HepG2 (cell line): Measurements from ENCODE around the gene GALNT1. TPM values are rescaled to one million over a fixed set of nuclear protein-coding genes. Genes with fewer than 3 reads are reported as not detected.

Experiments
- CCAR2 ChIP-seq: fragments of 200-400 bp; formaldehyde crosslinking; optimal IDR thresholded peaks from 2 replicates; pipeline ENCODE3; 2018; ENCODE audit warnings: low read depth, mild to moderate bottlenecking, low read length, moderate library complexity
- KMT2A ChIP-seq: sonication (generic); formaldehyde crosslinking; IDR thresholded peaks from 2 replicates; pipeline ENCODE4 v1.4.0; 2020; ENCODE audit warnings: missing genetic modification reagents
- NONO ChIP-seq, 2 experiments: fragments of 450-650 bp in 1 of 2; sonication (generic) in 1 of 2; formaldehyde crosslinking in 1 of 2; IDR thresholded peaks in 1 of 2; conservative IDR thresholded peaks in 1 of 2; 2 replicates each; pipeline versions ENCODE4 v1.6.1 to v1.8.0; 2017 to 2022; ENCODE audit warnings: mild to moderate bottlenecking in 1 of 2, missing genetic modification reagents in 1 of 2, moderate library complexity in 1 of 2
- SP4 ChIP-seq: sonication (generic); formaldehyde crosslinking; IDR thresholded peaks from 2 replicates; pipeline ENCODE4 v1.8.1; 2023; ENCODE audit warnings: mild to moderate bottlenecking, missing genetic modification reagents
- ZFY ChIP-seq: sonication (generic); formaldehyde crosslinking; IDR thresholded peaks from 2 replicates; pipeline ENCODE4 v1.4.0; 2020; ENCODE audit warnings: missing genetic modification reagents
- ZGPAT ChIP-seq: IDR thresholded peaks from 2 replicates; pipeline ENCODE4 v1.6.1; 2016; ENCODE audit warnings: mild to moderate bottlenecking
- ZNF451 ChIP-seq: sonication (generic); formaldehyde crosslinking; IDR thresholded peaks from 2 replicates; pipeline ENCODE4 v1.5.0; 2020; ENCODE audit warnings: mild to moderate bottlenecking, missing genetic modification reagents
- ZNF574 ChIP-seq: sonication (generic); formaldehyde crosslinking; IDR thresholded peaks from 2 replicates; pipeline ENCODE4 v1.4.0; 2020; ENCODE audit warnings: missing genetic modification reagents
- ZNF777 ChIP-seq: sonication (generic); formaldehyde crosslinking; IDR thresholded peaks from 2 replicates; pipeline ENCODE4 v1.4.0; 2020; ENCODE audit warnings: missing genetic modification reagents
- ZNF841 ChIP-seq: sonication (generic); formaldehyde crosslinking; IDR thresholded peaks from 2 replicates; pipeline ENCODE4 v1.8.1; 2023; ENCODE audit warnings: missing genetic modification reagents, borderline replicate concordance
- ZSCAN20 ChIP-seq: sonication (generic); formaldehyde crosslinking; IDR thresholded peaks from 2 replicates; pipeline ENCODE4 v1.4.0; 2020; ENCODE audit warnings: missing genetic modification reagents, mild to moderate bottlenecking, borderline replicate concordance
- ZSCAN31 ChIP-seq: sonication (generic); formaldehyde crosslinking; IDR thresholded peaks from 2 replicates; pipeline ENCODE4 v1.5.0; 2020; ENCODE audit warnings: low read depth, mild to moderate bottlenecking, missing genetic modification reagents
- polyA plus RNA-seq, 8 experiments: library from polyadenylated mRNA; depleted of rRNA in 3 of 8; stranded (reverse) in 7 of 8; unstranded in 1 of 8; fragments of >200 nt; fragmentation: Illumina TruSeq in 4 of 8; extraction: Trizol in 4 of 8; gene quantifications; 2 replicates each; pipeline versions ENCODE4 v1.2.1 to v1.2.3, GENCODE V29; 2011 to 2016; ENCODE audit warnings: low read depth in 4 of 8, missing spikeins in 1 of 8, mixed read lengths in 1 of 8; ENCODE audit not compliant: insufficient read depth in 1 of 8
- total RNA-seq, 5 experiments: library from RNA; depleted of rRNA; stranded (reverse); fragments of >200 nt; fragmentation: Illumina TruSeq; extraction: Trizol; gene quantifications; 2 replicates each; pipeline ENCODE4 v1.2.3, GENCODE V29; 2016; ENCODE audit warnings: low read depth in 1 of 5
- TF ChIP-seq, protein P1 (sequence below): sonication (generic); formaldehyde crosslinking; IDR thresholded peaks from 2 replicates; pipeline ENCODE4 v1.4.0; 2020; ENCODE audit warnings: mild to moderate bottlenecking, missing genetic modification reagents
- TF ChIP-seq, protein P2 (sequence below), 2 experiments: sonication (generic) in 1 of 2; formaldehyde crosslinking in 1 of 2; IDR thresholded peaks; 2 replicates each; pipeline versions ENCODE4 v1.6.1 to v1.9.0; 2014 to 2022; ENCODE audit warnings: antibody characterized with exemption in 1 of 2, borderline replicate concordance in 1 of 2, inconsistent platforms in 1 of 2, low read depth in 1 of 2, missing genetic modification reagents in 1 of 2
- TF ChIP-seq, protein P3 (sequence below): IDR thresholded peaks from 2 replicates; pipeline ENCODE4 v1.6.1; 2012; ENCODE audit warnings: inconsistent platforms

The GALNT1 gene
- total and polyA plus RNA-seq, 2 of the 13 experiments (the other 11 are each of a cell fraction or from before 2014, with no cell fraction given) = 41.1 to 100 TPM

- TF ChIP-seq ZGPAT (0 out of 2 replicates have a peak, but pooled peaks have one; percentile 13), ZSCAN31 (CRISPR knock-in tag) (peak; percentile 68), NONO (IDR thresholded peaks at IDR 0.05) (no peak), NONO (CRISPR knock-in tag; conservative IDR thresholded peaks at IDR 0.05) (0 out of 2 replicates have a peak, but pooled peaks have one; percentile 21), ZSCAN20 (CRISPR knock-in tag) (peak; percentile 55; the same call in 1 of the 2 replicates), ZNF777 (peak; percentile 85), KMT2A (CRISPR knock-in tag) (0 out of 2 replicates have a peak, but pooled peaks have one; percentile 24), ZFY (CRISPR knock-in tag) (peak; percentile 84), ZNF841 (CRISPR knock-in tag) (no peak), CCAR2 (no peak), ZNF451 (CRISPR knock-in tag) (0 out of 2 replicates have a peak, but pooled peaks have one; percentile 36), SP4 (peak; percentile 55; the same call in 1 of the 2 replicates), ZNF574 (CRISPR knock-in tag) (peak; percentile 59; the same call in 1 of the 2 replicates)
- TF ChIP-seq, protein P1, sequence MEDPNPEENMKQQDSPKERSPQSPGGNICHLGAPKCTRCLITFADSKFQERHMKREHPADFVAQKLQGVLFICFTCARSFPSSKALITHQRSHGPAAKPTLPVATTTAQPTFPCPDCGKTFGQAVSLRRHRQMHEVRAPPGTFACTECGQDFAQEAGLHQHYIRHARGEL (CRISPR knock-in tag) = no peak
- TF ChIP-seq, protein P2, sequence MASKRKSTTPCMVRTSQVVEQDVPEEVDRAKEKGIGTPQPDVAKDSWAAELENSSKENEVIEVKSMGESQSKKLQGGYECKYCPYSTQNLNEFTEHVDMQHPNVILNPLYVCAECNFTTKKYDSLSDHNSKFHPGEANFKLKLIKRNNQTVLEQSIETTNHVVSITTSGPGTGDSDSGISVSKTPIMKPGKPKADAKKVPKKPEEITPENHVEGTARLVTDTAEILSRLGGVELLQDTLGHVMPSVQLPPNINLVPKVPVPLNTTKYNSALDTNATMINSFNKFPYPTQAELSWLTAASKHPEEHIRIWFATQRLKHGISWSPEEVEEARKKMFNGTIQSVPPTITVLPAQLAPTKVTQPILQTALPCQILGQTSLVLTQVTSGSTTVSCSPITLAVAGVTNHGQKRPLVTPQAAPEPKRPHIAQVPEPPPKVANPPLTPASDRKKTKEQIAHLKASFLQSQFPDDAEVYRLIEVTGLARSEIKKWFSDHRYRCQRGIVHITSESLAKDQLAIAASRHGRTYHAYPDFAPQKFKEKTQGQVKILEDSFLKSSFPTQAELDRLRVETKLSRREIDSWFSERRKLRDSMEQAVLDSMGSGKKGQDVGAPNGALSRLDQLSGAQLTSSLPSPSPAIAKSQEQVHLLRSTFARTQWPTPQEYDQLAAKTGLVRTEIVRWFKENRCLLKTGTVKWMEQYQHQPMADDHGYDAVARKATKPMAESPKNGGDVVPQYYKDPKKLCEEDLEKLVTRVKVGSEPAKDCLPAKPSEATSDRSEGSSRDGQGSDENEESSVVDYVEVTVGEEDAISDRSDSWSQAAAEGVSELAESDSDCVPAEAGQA (IDR thresholded peaks at IDR 0.05; ENCODE audit: low read depth) = no peak
- TF ChIP-seq, protein P2 (CRISPR knock-in tag; IDR thresholded peaks at IDR 0.05; ENCODE audit: borderline replicate concordance) = 0 out of 2 replicates have a peak, but pooled peaks have one; percentile 26
- TF ChIP-seq, protein P3, sequence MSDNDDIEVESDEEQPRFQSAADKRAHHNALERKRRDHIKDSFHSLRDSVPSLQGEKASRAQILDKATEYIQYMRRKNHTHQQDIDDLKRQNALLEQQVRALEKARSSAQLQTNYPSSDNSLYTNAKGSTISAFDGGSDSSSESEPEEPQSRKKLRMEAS = peak; percentile 49
Measured at GRCh38 chr18:35580701-35581539, 620 bp upstream of the GALNT1 start (continued).
